Fibroblast of lung (primary cell): ENCODE data around the gene CNOT2.

Experiments used
- EZH2 ChIP-seq: IDR thresholded peaks from 2 replicates; pipeline ENCODE4 v1.5.1; 2012; ENCODE audit warnings: low read length, control low read depth, mild to moderate bottlenecking; ENCODE audit errors: missing control alignments
- TF ChIP-seq, protein P1 (sequence below), 2 donors: IDR thresholded peaks in 1 of 2; conservative IDR thresholded peaks in 1 of 2; 1 replicate in 1 of 2; 2 replicates in 1 of 2; pipeline ENCODE4 v1.5.1; 2011 to 2012; ENCODE audit warnings: low read length in 2 of 2, control low read depth in 1 of 2, inconsistent platforms in 1 of 2, low read depth in 1 of 2, mild to moderate bottlenecking in 1 of 2

DNA sequence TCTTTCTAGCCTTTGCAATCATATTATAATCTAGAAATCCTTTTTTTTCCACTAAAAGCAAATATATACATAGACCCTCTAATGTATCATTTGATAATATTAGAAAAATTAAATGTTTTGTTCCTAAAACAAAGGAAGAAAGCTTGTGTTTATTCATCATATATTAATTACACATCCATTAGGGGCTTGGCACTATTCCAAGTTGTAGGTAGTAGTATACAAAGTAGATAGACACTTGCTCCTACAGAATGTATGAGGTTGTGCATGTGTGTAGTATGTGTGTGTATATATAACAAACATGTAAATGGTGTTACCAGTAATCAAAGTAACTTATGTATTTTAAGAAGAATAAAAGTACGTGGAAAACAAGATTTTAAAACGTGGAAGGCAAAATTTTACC is 107.8 kb downstream of the CNOT2 start:
- TF ChIP-seq, protein P1, sequence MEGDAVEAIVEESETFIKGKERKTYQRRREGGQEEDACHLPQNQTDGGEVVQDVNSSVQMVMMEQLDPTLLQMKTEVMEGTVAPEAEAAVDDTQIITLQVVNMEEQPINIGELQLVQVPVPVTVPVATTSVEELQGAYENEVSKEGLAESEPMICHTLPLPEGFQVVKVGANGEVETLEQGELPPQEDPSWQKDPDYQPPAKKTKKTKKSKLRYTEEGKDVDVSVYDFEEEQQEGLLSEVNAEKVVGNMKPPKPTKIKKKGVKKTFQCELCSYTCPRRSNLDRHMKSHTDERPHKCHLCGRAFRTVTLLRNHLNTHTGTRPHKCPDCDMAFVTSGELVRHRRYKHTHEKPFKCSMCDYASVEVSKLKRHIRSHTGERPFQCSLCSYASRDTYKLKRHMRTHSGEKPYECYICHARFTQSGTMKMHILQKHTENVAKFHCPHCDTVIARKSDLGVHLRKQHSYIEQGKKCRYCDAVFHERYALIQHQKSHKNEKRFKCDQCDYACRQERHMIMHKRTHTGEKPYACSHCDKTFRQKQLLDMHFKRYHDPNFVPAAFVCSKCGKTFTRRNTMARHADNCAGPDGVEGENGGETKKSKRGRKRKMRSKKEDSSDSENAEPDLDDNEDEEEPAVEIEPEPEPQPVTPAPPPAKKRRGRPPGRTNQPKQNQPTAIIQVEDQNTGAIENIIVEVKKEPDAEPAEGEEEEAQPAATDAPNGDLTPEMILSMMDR (conservative IDR thresholded peaks at IDR 0.05 in 1 of 2, IDR thresholded peaks at IDR 0.05 in 1 of 2; ENCODE audit: low read depth in 1 of 2, low read length in 2 of 2): no peak
- no peak for TF ChIP-seq EZH2
